ENCODE measurements around the gene FZD1. TPM values are rescaled to one million over a fixed set of nuclear protein-coding genes. Genes with fewer than 3 reads are reported as not detected.
A peak's percentile ranks its signal among the peaks of the same experiment; 100 is the strongest.

FZD1 gene
- total RNA-seq, 1 experiment from 2014 or later: 0.61 TPM

GRCh38 chr7:91286432-91286831 lies 22.2 kb downstream of the FZD1 start:
- no peak overlapping the region for H2BK15ac ChIP-seq (ENCODE audit: low read depth, low read length)
- no peak overlapping the region for H2AFZ ChIP-seq (ENCODE audit: low read length)
- H4K8ac ChIP-seq (replicated peaks; ENCODE audit: insufficient read length, low read depth, low read length): no peak overlapping the region
- H4K20me1 ChIP-seq (ENCODE audit: control insufficient read depth, insufficient read depth, insufficient read length): peaks cover 2% of the 10 kb centered on the region
- TF ChIP-seq CTCF (conservative IDR thresholded peaks at IDR 0.05): no peak; the same call in 2 of the 3 replicates
- no peak overlapping the region for H3K56ac ChIP-seq (ENCODE audit: insufficient read length, low read depth, low read length)
- no peak overlapping the region for H2AK5ac ChIP-seq (ENCODE audit: insufficient read length, low read length)
- no peak overlapping the region for H3T11ph ChIP-seq (ENCODE audit: low read length)
- H3K27me3 ChIP-seq (ENCODE audit: insufficient read depth, low read length): peaks cover 7% of the 10 kb centered on the region; the same call in 1 of the 2 replicates
- no peak overlapping the region for H4K5ac ChIP-seq (ENCODE audit: insufficient read length, low read depth, low read length)
- no peaks in the 10 kb centered on the region for H3K79me1 ChIP-seq (ENCODE audit: insufficient read depth, low read depth, low read length, poor library complexity, severe bottlenecking)
- no peaks in the 10 kb centered on the region for H3K9me3 Mint-ChIP-seq
- no peak overlapping the region for H3K18ac ChIP-seq (ENCODE audit: insufficient read length, low read depth, low read length)
- no CpG with 5 or more reads among the region's 6 CpGs for WGBS (ENCODE audit: extremely low coverage, insufficient read length, low lambda C conversion rate)
- no peak overlapping the region for H3K4me2 ChIP-seq (ENCODE audit: insufficient read depth, insufficient read length, low read length)
- H2BK20ac ChIP-seq (ENCODE audit: low read depth, low read length, poor library complexity, severe bottlenecking): no peak overlapping the region
- H2BK120ac ChIP-seq (ENCODE audit: low read depth, low read length, poor library complexity, severe bottlenecking): no peak overlapping the region
- no peak overlapping the region for H2BK5ac ChIP-seq (ENCODE audit: insufficient read length, low read length)
- no peak overlapping the region for H3K4ac ChIP-seq (ENCODE audit: low read depth, low read length)
- H3K14ac ChIP-seq (ENCODE audit: insufficient read depth, low read length): no peak overlapping the region
- no peaks in the 10 kb centered on the region for H3K4me1 ChIP-seq (ENCODE audit: insufficient read depth, low read length)
- no peaks in the 10 kb centered on the region for H3K9me3 ChIP-seq (ENCODE audit: control insufficient read depth, low read depth, low read length)
- H3K9ac ChIP-seq (ENCODE audit: extremely low read depth, insufficient read length, low read length): no peak overlapping the region
- H2BK12ac ChIP-seq (ENCODE audit: insufficient read length, low read depth, low read length): no peak overlapping the region
- H3K27me3 Mint-ChIP-seq (ENCODE audit: low read depth): peaks cover 44% of the 10 kb centered on the region
- no peak overlapping the region for H3K27ac ChIP-seq (ENCODE audit: insufficient read length, low read depth, low read length)
- no peak overlapping the region for H4K91ac ChIP-seq (ENCODE audit: insufficient read length, low read depth, low read length)
- H3K23ac ChIP-seq (ENCODE audit: insufficient read length, low read depth, low read length): no peak overlapping the region
- no peak overlapping the region for H3K27ac Mint-ChIP-seq
- H3K4me3 Mint-ChIP-seq: no peak overlapping the region
- H3K23me2 ChIP-seq (ENCODE audit: insufficient read length, low read depth, low read length, poor library complexity, severe bottlenecking): no peaks in the 10 kb centered on the region
- H3K4me1 Mint-ChIP-seq: peaks cover 12 to 25% of the 10 kb centered on the region in 2 experiments
- H3K79me2 ChIP-seq (ENCODE audit: insufficient read depth, low read length): no peaks in the 10 kb centered on the region
- no peaks in the 10 kb centered on the region for H3K36me3 Mint-ChIP-seq (ENCODE audit: insufficient read depth in 1 of 3, low read depth in 3 of 3)
- DNase-seq: peak; percentile 44
